Gastroesophageal sphincter (tissue), 3 donors: Measurements from ENCODE around the gene SLC39A6.
"Not testable (repeated sequence)": the region's sequence is repeated elsewhere in the genome, so short reads cannot be mapped to it uniquely, and the experiment has no call there.

Source experiments
- CTCF ChIP-seq, 4 experiments: fragments of 200-600 bp in 2 of 4; fragments of 450-650 bp in 2 of 4; sonication (generic) in 1 of 4; IDR thresholded peaks; one replicate each; pipeline ENCODE4 v1.5.1; 2017 to 2019; ENCODE audit warnings: antibody characterized with exemption in 4 of 4, mild to moderate bottlenecking in 2 of 4, moderate library complexity in 2 of 4
- POLR2A ChIP-seq, 2 donors: fragments of 450-650 bp; IDR thresholded peaks; one replicate each; pipeline ENCODE4 v1.6.1; 2017; ENCODE audit warnings: antibody characterized with exemption in 2 of 2, mild to moderate bottlenecking in 2 of 2, moderate library complexity in 1 of 2

DNA sequence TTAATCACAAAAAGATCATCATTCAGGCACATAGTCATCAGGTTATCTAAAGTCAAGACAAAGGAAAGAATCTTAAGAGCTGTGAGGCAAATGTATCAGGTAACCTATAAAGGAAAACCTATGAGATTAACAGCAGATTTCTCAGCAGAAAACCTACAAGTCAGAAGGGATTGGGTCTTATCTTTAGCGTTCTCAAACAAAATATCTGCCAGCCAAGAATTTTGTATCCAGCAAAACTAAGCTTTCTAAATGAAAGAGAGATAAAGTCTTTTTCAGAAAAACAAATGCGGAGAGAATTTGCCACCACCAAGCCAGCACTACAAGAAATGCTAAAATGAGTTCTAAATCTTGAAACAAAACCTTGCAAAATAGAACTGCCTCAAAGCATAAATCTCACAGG is 48.0 kb downstream of the SLC39A6 start:
- TF ChIP-seq CTCF, POLR2A (IDR thresholded peaks at IDR 0.05): not testable (repeated sequence)
